WERI-Rb-1 (cell line): ENCODE results near the gene GADL1.
A peak's percentile ranks its signal among the peaks of the same experiment; 100 is the strongest.

Source experiments
- DNase-seq: peaks from one replicate; pipeline ENCODE4 v3.0.0-alpha.2; 2020
- H3K27ac ChIP-seq: fragments of 250-450 bp; sonication (Bioruptor Pico); 2 replicates; pipeline ENCODE4 v1.5.1; 2020; ENCODE audit warnings: mild to moderate bottlenecking, moderate library complexity
- H3K27me3 ChIP-seq: fragments of 250-450 bp; sonication (Bioruptor Pico); 2 replicates; pipeline ENCODE4 v1.5.1; 2021; ENCODE audit warnings: mild to moderate bottlenecking, low read depth, moderate library complexity; ENCODE audit not compliant: insufficient read depth, severe bottlenecking
- H3K36me3 ChIP-seq: fragments of 250-450 bp; sonication (Bioruptor Pico); 2 replicates; pipeline ENCODE4 v1.5.1; 2020; ENCODE audit warnings: mild to moderate bottlenecking, moderate library complexity
- H3K4me3 ChIP-seq: 2 replicates; pipeline ENCODE4 v1.5.1; 2011; ENCODE audit warnings: low read depth, mild to moderate bottlenecking, control low read depth, low read length
- H3K9me3 ChIP-seq: fragments of 250-450 bp; sonication (Bioruptor Pico); 2 replicates; pipeline ENCODE4 v1.5.1; 2021; ENCODE audit warnings: mild to moderate bottlenecking, moderate library complexity; ENCODE audit not compliant: severe bottlenecking
- TF ChIP-seq, protein P1 (sequence below): IDR thresholded peaks from 2 replicates; pipeline ENCODE4 v1.5.1; 2011; ENCODE audit warnings: low read depth, mild to moderate bottlenecking, control low read depth, inconsistent platforms, low read length

The GADL1 gene

DNA sequence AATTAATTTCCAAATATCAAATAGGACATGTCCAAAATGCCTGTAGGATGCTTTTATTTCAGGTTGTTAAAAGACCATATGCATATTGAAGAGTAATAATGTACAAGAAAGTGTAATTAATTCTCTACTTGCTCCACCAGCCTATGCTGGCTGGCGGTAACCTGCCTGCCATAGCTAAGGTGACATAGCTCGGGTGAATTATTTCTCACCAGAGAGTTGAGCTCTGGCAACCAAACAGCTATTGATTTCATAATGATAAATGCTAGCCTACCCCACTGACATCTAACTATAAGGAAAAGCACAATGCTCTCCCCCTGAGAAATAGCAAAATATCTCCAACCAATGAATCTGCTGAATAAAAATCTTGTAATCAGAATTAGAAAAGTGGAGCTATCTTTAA, 48.9 kb downstream of the GADL1 start:
- TF ChIP-seq, protein P1, sequence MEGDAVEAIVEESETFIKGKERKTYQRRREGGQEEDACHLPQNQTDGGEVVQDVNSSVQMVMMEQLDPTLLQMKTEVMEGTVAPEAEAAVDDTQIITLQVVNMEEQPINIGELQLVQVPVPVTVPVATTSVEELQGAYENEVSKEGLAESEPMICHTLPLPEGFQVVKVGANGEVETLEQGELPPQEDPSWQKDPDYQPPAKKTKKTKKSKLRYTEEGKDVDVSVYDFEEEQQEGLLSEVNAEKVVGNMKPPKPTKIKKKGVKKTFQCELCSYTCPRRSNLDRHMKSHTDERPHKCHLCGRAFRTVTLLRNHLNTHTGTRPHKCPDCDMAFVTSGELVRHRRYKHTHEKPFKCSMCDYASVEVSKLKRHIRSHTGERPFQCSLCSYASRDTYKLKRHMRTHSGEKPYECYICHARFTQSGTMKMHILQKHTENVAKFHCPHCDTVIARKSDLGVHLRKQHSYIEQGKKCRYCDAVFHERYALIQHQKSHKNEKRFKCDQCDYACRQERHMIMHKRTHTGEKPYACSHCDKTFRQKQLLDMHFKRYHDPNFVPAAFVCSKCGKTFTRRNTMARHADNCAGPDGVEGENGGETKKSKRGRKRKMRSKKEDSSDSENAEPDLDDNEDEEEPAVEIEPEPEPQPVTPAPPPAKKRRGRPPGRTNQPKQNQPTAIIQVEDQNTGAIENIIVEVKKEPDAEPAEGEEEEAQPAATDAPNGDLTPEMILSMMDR = no peak
- Histone ChIP-seq H3K27me3 (no peaks in the 10 kb centered on the region), H3K9me3 (no peaks in the 10 kb centered on the region), H3K27ac (no peak overlapping the region), H3K4me3 (no peak overlapping the region), H3K36me3 (no peaks in the 10 kb centered on the region)
- DNase-seq = no peak

DNA sequence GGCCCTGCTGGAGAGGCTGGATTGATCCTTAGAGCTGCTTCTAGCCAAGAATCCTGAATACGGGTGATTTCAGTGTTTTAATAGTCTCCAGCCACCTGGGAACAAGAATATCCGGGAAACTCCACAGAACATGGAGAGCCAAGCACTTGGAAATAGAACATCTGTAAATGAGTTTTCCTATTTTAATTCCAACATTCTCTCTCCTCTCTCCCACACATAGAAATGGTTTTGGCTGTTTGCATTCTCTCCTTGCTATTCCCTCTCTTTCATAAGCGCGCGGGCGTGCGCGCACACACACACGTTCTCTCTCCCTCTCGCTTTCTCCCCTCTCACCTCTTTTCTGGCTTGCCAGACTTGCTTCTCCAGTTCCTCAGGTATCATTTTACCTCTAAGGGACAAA, 50.6 kb downstream of the GADL1 start:
- TF ChIP-seq, protein P1 = no peak
- H3K4me3 ChIP-seq = no peak overlapping the region
- H3K9me3 ChIP-seq = no peaks in the 10 kb centered on the region
- no peaks in the 10 kb centered on the region for H3K36me3 ChIP-seq
- no peaks in the 10 kb centered on the region for H3K27me3 ChIP-seq
- DNase-seq = no peak
- H3K27ac ChIP-seq = no peak overlapping the region

DNA sequence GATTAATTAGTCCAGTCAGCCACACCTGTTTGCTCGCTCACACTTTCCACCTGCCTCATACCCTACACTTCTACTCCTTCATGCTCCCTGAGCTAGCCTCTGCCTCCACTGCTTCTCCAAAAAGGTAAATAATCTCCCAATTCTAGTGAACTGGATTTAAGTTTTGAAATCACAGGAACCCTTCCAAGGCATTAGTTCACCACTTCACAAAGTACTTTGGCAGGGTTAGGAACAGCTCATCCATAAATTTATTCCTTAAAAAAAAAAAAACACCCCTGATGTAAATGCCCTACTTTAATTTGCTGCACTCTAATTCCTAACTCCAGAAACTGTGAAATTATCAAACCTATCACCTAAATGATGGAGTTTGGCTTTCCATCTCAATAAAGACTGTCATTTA, 58.3 kb downstream of the GADL1 start:
- no peak overlapping the region for H3K27ac ChIP-seq
- no peaks in the 10 kb centered on the region for H3K36me3 ChIP-seq
- no peaks in the 10 kb centered on the region for H3K9me3 ChIP-seq
- no peak for DNase-seq
- no peak overlapping the region for H3K4me3 ChIP-seq
- H3K27me3 ChIP-seq = no peaks in the 10 kb centered on the region
- TF ChIP-seq, protein P1 = no peak

DNA sequence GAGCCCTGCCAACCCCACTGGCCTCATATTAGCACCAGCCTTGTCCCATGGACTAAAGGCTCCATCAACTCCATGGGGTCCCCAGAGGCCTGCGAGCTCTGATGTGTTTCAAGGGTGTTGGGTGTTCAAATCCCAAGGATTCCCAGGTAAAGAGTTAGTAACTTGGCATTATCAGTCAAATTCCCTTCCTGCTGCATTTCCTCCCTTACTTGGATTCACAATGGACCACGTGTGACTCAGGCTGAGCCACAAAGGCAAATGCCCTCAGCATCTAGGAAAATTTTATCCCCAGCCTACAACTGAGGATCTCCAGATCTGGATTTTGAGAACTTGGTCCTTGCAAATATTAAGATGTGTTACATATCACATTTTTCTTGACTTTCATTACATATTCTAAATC, 58.8 kb downstream of the GADL1 start:
- H3K9me3 ChIP-seq = no peaks in the 10 kb centered on the region
- no peaks in the 10 kb centered on the region for H3K36me3 ChIP-seq
- no peak overlapping the region for H3K27ac ChIP-seq
- no peak for DNase-seq
- TF ChIP-seq, protein P1 = no peak
- no peaks in the 10 kb centered on the region for H3K27me3 ChIP-seq
- no peak overlapping the region for H3K4me3 ChIP-seq

DNA sequence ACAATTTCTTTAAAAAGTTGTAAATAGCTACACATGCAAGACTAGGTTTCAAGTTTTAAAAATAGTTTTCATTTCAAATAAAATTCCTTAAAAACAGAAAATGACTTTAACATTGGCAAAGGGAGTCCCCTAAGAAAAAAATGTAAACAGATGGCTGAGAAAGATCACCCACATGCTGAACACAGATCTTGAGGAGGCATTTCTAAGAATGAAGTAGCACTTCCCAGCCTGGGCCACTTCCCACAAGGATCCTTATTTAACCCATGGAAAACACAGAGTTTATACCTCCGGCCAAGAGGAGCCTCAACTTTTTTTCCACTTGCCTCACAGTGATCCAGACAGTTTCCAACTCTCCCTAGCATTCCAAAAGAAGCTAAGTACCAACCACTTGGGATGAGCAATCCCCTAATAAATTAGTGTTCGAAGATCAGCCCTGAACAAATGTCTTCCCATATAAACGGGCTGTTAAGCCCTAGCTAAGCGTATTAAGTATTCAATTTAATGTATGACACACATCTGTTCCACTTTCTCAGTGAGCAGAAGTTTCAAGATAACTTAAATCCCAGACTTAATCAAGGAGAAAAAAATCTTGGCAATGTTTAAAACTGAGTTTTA, 61.4 kb downstream of the GADL1 start:
- Histone ChIP-seq H3K27ac (no peak overlapping the region), H3K27me3 (no peaks in the 10 kb centered on the region), H3K9me3 (no peaks in the 10 kb centered on the region), H3K36me3 (no peaks in the 10 kb centered on the region), H3K4me3 (no peak overlapping the region)
- peak; percentile 46 for DNase-seq
- TF ChIP-seq, protein P1 = no peak

DNA sequence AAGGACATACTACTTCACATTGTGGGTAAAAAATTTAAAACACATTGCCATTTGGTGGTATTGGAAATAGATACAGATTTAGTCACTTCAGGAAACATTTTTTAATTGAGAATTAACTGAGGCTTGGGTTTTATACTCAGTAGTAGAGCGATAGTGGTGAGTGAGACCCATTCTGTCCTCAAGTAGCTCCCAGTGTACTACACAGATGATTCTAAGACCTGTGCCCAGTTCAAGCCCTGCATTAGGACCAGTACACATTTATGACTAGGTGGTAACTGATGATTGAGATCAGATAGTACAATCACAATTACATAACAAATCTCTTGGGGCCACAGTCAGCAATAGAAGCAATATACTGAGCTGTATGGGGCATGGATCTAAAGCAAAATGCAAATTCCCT, 67.4 kb downstream of the GADL1 start:
- Histone ChIP-seq H3K27me3 (no peaks in the 10 kb centered on the region), H3K9me3 (no peaks in the 10 kb centered on the region), H3K27ac (no peak overlapping the region), H3K36me3 (no peaks in the 10 kb centered on the region), H3K4me3 (no peak overlapping the region)
- no peak for DNase-seq
- TF ChIP-seq, protein P1 = no peak
